HEK293 (cell line): Measurements from ENCODE around the gene SMAD4.

Source experiments
- CTCF ChIP-seq: fragments of 450-650 bp; formaldehyde crosslinking; IDR thresholded peaks from 2 replicates; pipeline ENCODE4 v1.5.1; 2016; ENCODE audit warnings: missing biosample characterization, missing genetic modification characterization
- GLI4 ChIP-seq: fragments of 450-650 bp; formaldehyde crosslinking; IDR thresholded peaks from 2 replicates; pipeline ENCODE4 v1.5.1; 2016; ENCODE audit warnings: missing biosample characterization, missing genetic modification characterization
- PRDM1 ChIP-seq: fragments of 450-650 bp; formaldehyde crosslinking; IDR thresholded peaks from 2 replicates; pipeline ENCODE4; 2016; ENCODE audit warnings: missing biosample characterization, missing genetic modification characterization
- SALL2 ChIP-seq: fragments of 450-650 bp; formaldehyde crosslinking; IDR thresholded peaks from 2 replicates; pipeline ENCODE4 v1.5.0; 2017; ENCODE audit warnings: missing biosample characterization, mild to moderate bottlenecking, missing genetic modification characterization, borderline replicate concordance
- SCRT1 ChIP-seq: fragments of 450-650 bp; formaldehyde crosslinking; IDR thresholded peaks from 2 replicates; pipeline ENCODE4 v1.5.1; 2016; ENCODE audit warnings: missing biosample characterization, missing genetic modification characterization, borderline replicate concordance
- ZFP41 ChIP-seq: fragments of 450-650 bp; formaldehyde crosslinking; IDR thresholded peaks from 2 replicates; pipeline ENCODE4 v1.5.1; 2016; ENCODE audit warnings: missing biosample characterization, missing genetic modification characterization, borderline replicate concordance
- ZNF561 ChIP-seq: fragments of 450-650 bp; IDR thresholded peaks from 2 replicates; pipeline ENCODE4 v1.5.1; 2018; ENCODE audit warnings: missing biosample characterization, missing genetic modification characterization, borderline replicate concordance
- ZNF768 ChIP-seq: fragments of 450-650 bp; formaldehyde crosslinking; IDR thresholded peaks from 2 replicates; pipeline ENCODE4 v1.5.1; 2018; ENCODE audit warnings: missing biosample characterization, mild to moderate bottlenecking, missing genetic modification characterization
- ZSCAN16 ChIP-seq: fragments of 450-650 bp; formaldehyde crosslinking; IDR thresholded peaks from 2 replicates; pipeline ENCODE4 v1.5.1; 2016; ENCODE audit warnings: missing biosample characterization, missing genetic modification characterization
- ZXDB ChIP-seq: fragments of 450-650 bp; formaldehyde crosslinking; IDR thresholded peaks from 2 replicates; pipeline ENCODE4 v1.5.1; 2016; ENCODE audit warnings: missing biosample characterization, missing genetic modification characterization

DNA sequence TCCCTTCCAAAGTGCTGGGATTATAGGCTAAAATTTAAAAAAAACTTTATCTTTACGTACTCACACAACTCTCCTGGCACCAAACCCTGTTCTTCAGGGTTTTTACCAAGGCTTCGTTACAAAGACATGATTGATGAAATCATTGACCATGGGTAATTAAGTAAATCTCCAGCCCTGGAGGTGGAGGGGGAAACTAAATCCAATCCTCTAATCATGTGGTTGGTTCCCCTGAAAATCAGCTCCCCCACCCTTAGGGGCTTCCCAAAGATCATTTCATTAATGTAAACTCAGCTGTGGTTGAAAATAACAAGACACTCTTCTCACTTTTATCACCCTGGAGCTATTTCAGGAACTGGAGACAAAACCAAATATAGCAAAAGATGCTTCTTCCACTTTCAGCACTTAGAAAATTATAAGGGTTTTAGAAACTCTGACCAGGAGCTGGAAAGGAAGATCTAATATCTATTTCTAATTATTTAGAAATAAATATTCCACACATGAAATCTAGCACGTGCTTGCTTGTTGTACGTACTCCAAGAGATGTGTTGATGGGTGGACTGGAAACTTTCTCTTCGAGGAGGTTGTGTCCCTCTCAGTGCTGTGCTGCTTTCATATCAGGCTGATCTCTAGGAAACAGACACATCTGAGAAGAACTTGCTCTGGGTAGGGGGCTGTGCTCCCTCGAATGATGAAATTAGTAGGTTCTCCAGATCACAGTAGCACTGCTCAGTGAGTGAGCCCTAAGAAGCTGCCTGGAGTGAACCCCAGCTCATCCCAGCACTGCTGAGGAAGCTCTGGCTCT lies 67.2 kb downstream of the SMAD4 start:
- no peak for TF ChIP-seq CTCF (tag by site-specific recombination)
- no peak for TF ChIP-seq SCRT1
- no peak for TF ChIP-seq ZNF561 (tag by site-specific recombination)
- no peak for TF ChIP-seq ZSCAN16 (tag by site-specific recombination)
- TF ChIP-seq ZXDB (tag by site-specific recombination) = no peak
- TF ChIP-seq SALL2 (tag by site-specific recombination) = no peak
- no peak for TF ChIP-seq ZNF768 (tag by site-specific recombination)
- no peak for TF ChIP-seq GLI4 (tag by site-specific recombination)
- TF ChIP-seq PRDM1 (tag by site-specific recombination) = no peak
- TF ChIP-seq ZFP41 = no peak
